ENCODE results near the gene PLEKHM3. TPM values are rescaled to one million over a fixed set of nuclear protein-coding genes. Genes with fewer than 3 reads are reported as not detected.

Gene PLEKHM3
- total RNA-seq, 1 experiment from 2014 or later = 9.3 TPM

DNA sequence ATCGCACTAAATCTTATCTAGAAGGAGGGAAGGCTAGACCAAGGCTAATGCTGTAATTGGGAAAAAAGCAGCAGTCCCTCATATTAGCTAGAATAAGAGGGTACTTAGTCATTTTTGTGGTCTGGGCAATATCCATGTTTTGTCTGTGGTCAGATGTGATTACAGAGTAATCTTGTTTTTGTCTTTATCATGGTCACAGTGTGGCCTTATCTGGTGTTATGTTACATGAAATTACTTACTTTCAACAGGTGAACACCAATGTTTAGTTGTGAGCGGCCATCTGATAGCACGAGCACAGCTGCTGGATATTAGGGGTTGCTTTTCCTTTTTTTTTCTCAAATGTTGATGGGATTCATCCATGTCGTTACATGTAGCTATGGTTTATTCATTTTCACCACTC lies 23.7 kb upstream of the PLEKHM3 start:
- TF ChIP-seq, protein P1, sequence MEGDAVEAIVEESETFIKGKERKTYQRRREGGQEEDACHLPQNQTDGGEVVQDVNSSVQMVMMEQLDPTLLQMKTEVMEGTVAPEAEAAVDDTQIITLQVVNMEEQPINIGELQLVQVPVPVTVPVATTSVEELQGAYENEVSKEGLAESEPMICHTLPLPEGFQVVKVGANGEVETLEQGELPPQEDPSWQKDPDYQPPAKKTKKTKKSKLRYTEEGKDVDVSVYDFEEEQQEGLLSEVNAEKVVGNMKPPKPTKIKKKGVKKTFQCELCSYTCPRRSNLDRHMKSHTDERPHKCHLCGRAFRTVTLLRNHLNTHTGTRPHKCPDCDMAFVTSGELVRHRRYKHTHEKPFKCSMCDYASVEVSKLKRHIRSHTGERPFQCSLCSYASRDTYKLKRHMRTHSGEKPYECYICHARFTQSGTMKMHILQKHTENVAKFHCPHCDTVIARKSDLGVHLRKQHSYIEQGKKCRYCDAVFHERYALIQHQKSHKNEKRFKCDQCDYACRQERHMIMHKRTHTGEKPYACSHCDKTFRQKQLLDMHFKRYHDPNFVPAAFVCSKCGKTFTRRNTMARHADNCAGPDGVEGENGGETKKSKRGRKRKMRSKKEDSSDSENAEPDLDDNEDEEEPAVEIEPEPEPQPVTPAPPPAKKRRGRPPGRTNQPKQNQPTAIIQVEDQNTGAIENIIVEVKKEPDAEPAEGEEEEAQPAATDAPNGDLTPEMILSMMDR (IDR thresholded peaks at IDR 0.05; ENCODE audit: insufficient read depth in 1 of 2, low read depth in 1 of 2, low read length in 1 of 2, severe bottlenecking in 1 of 2, unreplicated experiment in 1 of 2) = no peak

DNA sequence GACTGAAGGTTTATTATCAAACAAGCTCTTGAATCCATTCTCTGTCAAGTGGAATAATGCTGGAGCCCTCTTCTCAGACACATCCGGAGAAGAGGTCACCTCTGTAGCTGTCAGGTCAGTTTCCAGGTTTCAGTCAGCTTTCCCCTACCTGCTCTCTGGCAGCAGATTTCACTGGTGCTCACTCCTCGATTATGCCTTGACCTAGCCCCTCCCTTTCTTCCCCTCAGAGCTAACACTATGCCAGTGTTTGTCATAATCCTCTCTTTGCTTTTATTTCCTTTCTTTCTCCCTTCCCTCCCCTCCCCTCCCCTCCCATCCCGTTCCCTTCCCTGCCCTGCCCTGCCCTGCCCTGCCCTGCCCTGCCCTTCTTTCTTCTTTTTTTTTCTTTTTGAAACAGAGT lies 22.5 kb upstream of the PLEKHM3 start:
- CTCF ChIA-PET = no interaction called here
- H3K9me3 Mint-ChIP-seq (ENCODE audit: unreplicated experiment) = no peaks in the 10 kb centered on the region
- Histone ChIP-seq H3K4me1 (no peaks in the 10 kb centered on the region), H3K27me3 (replicated peaks; ENCODE audit: control insufficient read depth, insufficient read depth, low read length) (no peaks in the 10 kb centered on the region), H3K9me3 (no peaks in the 10 kb centered on the region), H3K36me3 (ENCODE audit: control insufficient read depth, insufficient read depth, low read length) (no peaks in the 10 kb centered on the region), H3K4me3 (ENCODE audit: low read depth, low read length) (no peak overlapping the region)
- intact Hi-C loops (cut with micrococcal nuclease; ENCODE audit: unreplicated experiment) = no loop called here
- TF ChIP-seq, protein P1 (IDR thresholded peaks at IDR 0.05; ENCODE audit: insufficient read depth in 1 of 2, low read depth in 1 of 2, low read length in 1 of 2, severe bottlenecking in 1 of 2, unreplicated experiment in 1 of 2) = no peak
- no peak overlapping the region for H3K4me3 Mint-ChIP-seq (ENCODE audit: unreplicated experiment)
- H3K27me3 Mint-ChIP-seq (ENCODE audit: insufficient read depth, unreplicated experiment) = no peaks in the 10 kb centered on the region
- POLR2A ChIA-PET = no interaction called here
- no peaks in the 10 kb centered on the region for H3K4me1 Mint-ChIP-seq (ENCODE audit: low read depth, unreplicated experiment)
- H3K36me3 Mint-ChIP-seq (ENCODE audit: insufficient read depth, unreplicated experiment) = no peaks in the 10 kb centered on the region
- no peak for DNase-seq
- no peak overlapping the region for H3K27ac Mint-ChIP-seq (ENCODE audit: unreplicated experiment)
- BruUV-seq (replicated peaks) = no TSS peak

More for the DNA sequence above, 23.7 kb upstream of the PLEKHM3 start:
- Mint-ChIP-seq H3K27me3 (ENCODE audit: insufficient read depth, unreplicated experiment) (no peaks in the 10 kb centered on the region), H3K4me1 (ENCODE audit: low read depth, unreplicated experiment) (no peaks in the 10 kb centered on the region), H3K36me3 (ENCODE audit: insufficient read depth, unreplicated experiment) (no peaks in the 10 kb centered on the region), H3K9me3 (ENCODE audit: unreplicated experiment) (no peaks in the 10 kb centered on the region), H3K4me3 (ENCODE audit: unreplicated experiment) (no peak overlapping the region), H3K27ac (ENCODE audit: unreplicated experiment) (no peak overlapping the region)
- no peaks in the 10 kb centered on the region for H3K27me3 ChIP-seq (replicated peaks; ENCODE audit: control insufficient read depth, insufficient read depth, low read length)
- BruUV-seq (replicated peaks) = no TSS peak
- H3K36me3 ChIP-seq (ENCODE audit: control insufficient read depth, insufficient read depth, low read length) = no peaks in the 10 kb centered on the region
- no peak overlapping the region for H3K4me3 ChIP-seq (ENCODE audit: low read depth, low read length)
- H3K9me3 ChIP-seq = no peaks in the 10 kb centered on the region
- POLR2A ChIA-PET = no interaction called here
- CTCF ChIA-PET = no interaction called here
- no peaks in the 10 kb centered on the region for H3K4me1 ChIP-seq
- intact Hi-C loops (cut with micrococcal nuclease; ENCODE audit: unreplicated experiment) = no loop called here
- DNase-seq = no peak

DNA sequence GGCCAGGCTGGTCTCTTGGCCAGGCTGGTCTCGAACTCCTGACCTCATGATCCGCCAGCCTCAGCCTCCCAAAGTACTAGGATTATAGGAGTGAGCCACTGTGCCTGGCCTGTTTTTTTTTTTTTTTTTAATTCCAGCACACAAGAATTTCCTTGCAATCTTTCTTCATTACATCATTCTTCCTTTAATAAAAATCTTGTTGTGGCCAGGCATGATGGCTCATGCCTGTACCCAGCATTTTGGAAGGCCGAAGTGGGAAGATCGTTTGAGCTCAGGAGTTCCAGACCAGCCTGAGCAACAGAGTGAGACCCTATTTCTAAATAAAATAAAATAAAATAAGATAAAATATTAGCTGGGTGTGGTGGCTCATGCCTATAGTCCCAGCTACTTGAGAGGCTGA lies 21.4 kb upstream of the PLEKHM3 start:
- Mint-ChIP-seq H3K4me3 (ENCODE audit: unreplicated experiment) (no peak overlapping the region), H3K9me3 (ENCODE audit: unreplicated experiment) (no peaks in the 10 kb centered on the region), H3K36me3 (ENCODE audit: insufficient read depth, unreplicated experiment) (no peaks in the 10 kb centered on the region), H3K4me1 (ENCODE audit: low read depth, unreplicated experiment) (no peaks in the 10 kb centered on the region), H3K27me3 (ENCODE audit: insufficient read depth, unreplicated experiment) (no peaks in the 10 kb centered on the region), H3K27ac (ENCODE audit: unreplicated experiment) (no peak overlapping the region)
- H3K4me1 ChIP-seq = no peaks in the 10 kb centered on the region
- TF ChIP-seq, protein P1 (IDR thresholded peaks at IDR 0.05; ENCODE audit: insufficient read depth in 1 of 2, low read depth in 1 of 2, low read length in 1 of 2, severe bottlenecking in 1 of 2, unreplicated experiment in 1 of 2) = no peak
- no peaks in the 10 kb centered on the region for H3K9me3 ChIP-seq
- H3K27me3 ChIP-seq (replicated peaks; ENCODE audit: control insufficient read depth, insufficient read depth, low read length) = no peaks in the 10 kb centered on the region
- intact Hi-C loops (cut with micrococcal nuclease; ENCODE audit: unreplicated experiment) = no loop called here
- no peak overlapping the region for H3K4me3 ChIP-seq (ENCODE audit: low read depth, low read length)
- POLR2A ChIA-PET = no interaction called here
- CTCF ChIA-PET = no interaction called here
- BruUV-seq (replicated peaks) = no TSS peak
- no peaks in the 10 kb centered on the region for H3K36me3 ChIP-seq (ENCODE audit: control insufficient read depth, insufficient read depth, low read length)
- DNase-seq = no peak
